Transverse colon (tissue), 4 donors: ENCODE measurements around the gene SERGEF.

Experiments used
- EP300 ChIP-seq: sonication (generic); formaldehyde crosslinking; IDR thresholded peaks from one replicate; pipeline ENCODE4 v1.6.1; 2017; ENCODE audit warnings: antibody characterized with exemption, low read depth
- POLR2A ChIP-seq: fragments of 450-650 bp; IDR thresholded peaks from one replicate; pipeline ENCODE4 v1.6.1; 2016; ENCODE audit warnings: antibody characterized with exemption, mild to moderate bottlenecking, moderate library complexity
- POLR2AphosphoS5 ChIP-seq, 3 donors: sonication (generic); formaldehyde crosslinking; IDR thresholded peaks; one replicate each; pipeline ENCODE4 v1.6.1; 2016; ENCODE audit warnings: antibody characterized with exemption in 3 of 3
- TF ChIP-seq, protein P1 (sequence below), 5 experiments: fragments of 200-600 bp in 3 of 5; fragments of 450-650 bp in 2 of 5; sonication (generic) in 3 of 5; IDR thresholded peaks; 1 replicate in 2 of 5; 2 replicates in 3 of 5; pipeline ENCODE4 v1.5.1; 2016 to 2017; ENCODE audit warnings: antibody characterized with exemption in 5 of 5, inconsistent platforms in 3 of 5, mild to moderate bottlenecking in 2 of 5, moderate library complexity in 1 of 5

DNA sequence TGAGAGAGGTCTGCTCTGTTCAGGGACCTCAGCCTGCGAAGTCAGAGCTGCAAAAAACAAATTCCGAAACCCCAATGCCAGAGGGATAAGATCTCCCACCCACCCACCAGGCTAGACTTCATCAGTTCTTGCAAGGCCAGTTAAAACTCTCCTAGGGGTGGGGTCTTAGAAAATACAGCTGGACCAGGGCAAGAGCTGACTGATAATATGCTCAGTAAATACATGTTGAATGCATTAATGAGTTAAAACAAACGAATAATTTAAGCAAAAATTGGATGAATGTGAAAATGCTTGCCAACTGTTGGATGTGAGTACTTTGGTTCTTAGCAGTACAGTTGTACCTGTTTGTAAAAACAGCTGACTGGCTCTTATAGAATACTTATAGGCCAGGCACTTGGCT lies 129.8 kb downstream of the SERGEF start:
- TF ChIP-seq POLR2A (no peak), POLR2AphosphoS5 (IDR thresholded peaks at IDR 0.05) (no peak), EP300 (no peak)
- TF ChIP-seq, protein P1, sequence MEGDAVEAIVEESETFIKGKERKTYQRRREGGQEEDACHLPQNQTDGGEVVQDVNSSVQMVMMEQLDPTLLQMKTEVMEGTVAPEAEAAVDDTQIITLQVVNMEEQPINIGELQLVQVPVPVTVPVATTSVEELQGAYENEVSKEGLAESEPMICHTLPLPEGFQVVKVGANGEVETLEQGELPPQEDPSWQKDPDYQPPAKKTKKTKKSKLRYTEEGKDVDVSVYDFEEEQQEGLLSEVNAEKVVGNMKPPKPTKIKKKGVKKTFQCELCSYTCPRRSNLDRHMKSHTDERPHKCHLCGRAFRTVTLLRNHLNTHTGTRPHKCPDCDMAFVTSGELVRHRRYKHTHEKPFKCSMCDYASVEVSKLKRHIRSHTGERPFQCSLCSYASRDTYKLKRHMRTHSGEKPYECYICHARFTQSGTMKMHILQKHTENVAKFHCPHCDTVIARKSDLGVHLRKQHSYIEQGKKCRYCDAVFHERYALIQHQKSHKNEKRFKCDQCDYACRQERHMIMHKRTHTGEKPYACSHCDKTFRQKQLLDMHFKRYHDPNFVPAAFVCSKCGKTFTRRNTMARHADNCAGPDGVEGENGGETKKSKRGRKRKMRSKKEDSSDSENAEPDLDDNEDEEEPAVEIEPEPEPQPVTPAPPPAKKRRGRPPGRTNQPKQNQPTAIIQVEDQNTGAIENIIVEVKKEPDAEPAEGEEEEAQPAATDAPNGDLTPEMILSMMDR (IDR thresholded peaks at IDR 0.05): no peak
